ENCODE results near the gene IDH3A.

DNA sequence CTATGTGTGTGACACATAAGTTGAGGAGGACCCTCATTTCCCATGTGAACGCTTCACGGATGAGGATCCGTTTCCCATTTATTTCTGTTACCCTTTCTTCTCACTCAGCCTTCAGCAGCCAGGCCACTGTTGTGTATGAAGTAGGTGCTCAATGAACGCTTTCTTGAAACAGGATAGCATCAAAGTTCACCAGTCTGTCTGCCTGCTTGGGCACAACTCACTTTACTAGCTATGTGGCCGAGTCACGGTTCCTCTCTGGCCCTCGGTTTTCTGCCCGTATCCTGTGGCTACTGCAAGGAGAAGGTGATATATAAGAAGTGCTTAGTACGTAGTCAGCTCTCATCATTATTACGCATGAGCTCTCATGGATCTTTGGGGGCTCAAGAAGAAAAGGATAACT lies 62.8 kb downstream of the IDH3A start:
- TF ChIP-seq, protein P1, sequence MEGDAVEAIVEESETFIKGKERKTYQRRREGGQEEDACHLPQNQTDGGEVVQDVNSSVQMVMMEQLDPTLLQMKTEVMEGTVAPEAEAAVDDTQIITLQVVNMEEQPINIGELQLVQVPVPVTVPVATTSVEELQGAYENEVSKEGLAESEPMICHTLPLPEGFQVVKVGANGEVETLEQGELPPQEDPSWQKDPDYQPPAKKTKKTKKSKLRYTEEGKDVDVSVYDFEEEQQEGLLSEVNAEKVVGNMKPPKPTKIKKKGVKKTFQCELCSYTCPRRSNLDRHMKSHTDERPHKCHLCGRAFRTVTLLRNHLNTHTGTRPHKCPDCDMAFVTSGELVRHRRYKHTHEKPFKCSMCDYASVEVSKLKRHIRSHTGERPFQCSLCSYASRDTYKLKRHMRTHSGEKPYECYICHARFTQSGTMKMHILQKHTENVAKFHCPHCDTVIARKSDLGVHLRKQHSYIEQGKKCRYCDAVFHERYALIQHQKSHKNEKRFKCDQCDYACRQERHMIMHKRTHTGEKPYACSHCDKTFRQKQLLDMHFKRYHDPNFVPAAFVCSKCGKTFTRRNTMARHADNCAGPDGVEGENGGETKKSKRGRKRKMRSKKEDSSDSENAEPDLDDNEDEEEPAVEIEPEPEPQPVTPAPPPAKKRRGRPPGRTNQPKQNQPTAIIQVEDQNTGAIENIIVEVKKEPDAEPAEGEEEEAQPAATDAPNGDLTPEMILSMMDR (conservative IDR thresholded peaks at IDR 0.05; ENCODE audit: low read length), result no peak
- no peak for TF ChIP-seq EZH2phosphoT487 (IDR thresholded peaks at IDR 0.05; ENCODE audit: borderline replicate concordance, low read depth, low read length)
